Gastroesophageal sphincter (tissue), 4 donors: ENCODE results near the gene SLBP. TPM values are rescaled to one million over a fixed set of nuclear protein-coding genes. Genes with fewer than 3 reads are reported as not detected.

Experiments
- ATAC-seq: fragments of 150-250 bp; one replicate; pipeline ENCODE4 v1.9.1; 2016; ENCODE audit warnings: mild to moderate bottlenecking, moderate library complexity
- H3K27ac ChIP-seq, 4 donors: fragments of 200-600 bp; sonication (generic) in 3 of 4; 1 replicate in 3 of 4; 2 replicates in 1 of 4; pipeline ENCODE4 v1.5.1; 2016 to 2019
- H3K27me3 ChIP-seq: fragments of 200-600 bp; sonication (generic); one replicate; pipeline ENCODE4 v1.5.1; 2019
- H3K36me3 ChIP-seq, 2 donors: fragments of 200-600 bp; sonication (generic); one replicate each; pipeline ENCODE4 v1.5.1; 2019; ENCODE audit warnings: control low read depth in 1 of 2
- H3K4me1 ChIP-seq, 3 donors: fragments of 200-600 bp; sonication (generic); 1 replicate in 2 of 3; 2 replicates in 1 of 3; pipeline ENCODE4 v1.5.1; 2016 to 2019; ENCODE audit warnings: control low read depth in 2 of 3
- H3K4me3 ChIP-seq, 2 donors: fragments of 200-600 bp; sonication (generic); one replicate each; pipeline ENCODE4 v1.5.1; 2019; ENCODE audit warnings: mild to moderate bottlenecking in 1 of 2, moderate library complexity in 1 of 2
- H3K9me3 ChIP-seq, 3 donors: fragments of 200-600 bp; sonication (generic); one replicate each; pipeline ENCODE4 v1.5.1; 2017 to 2019; ENCODE audit warnings: control low read depth in 2 of 3
- EP300 ChIP-seq: sonication (generic); formaldehyde crosslinking; IDR thresholded peaks from one replicate; pipeline ENCODE4 v1.6.1; 2017; ENCODE audit warnings: antibody characterized with exemption, mild to moderate bottlenecking
- POLR2A ChIP-seq, 2 donors: fragments of 450-650 bp; IDR thresholded peaks; one replicate each; pipeline ENCODE4 v1.6.1; 2017; ENCODE audit warnings: antibody characterized with exemption in 2 of 2, mild to moderate bottlenecking in 2 of 2, moderate library complexity in 1 of 2
- POLR2AphosphoS5 ChIP-seq: sonication (generic); formaldehyde crosslinking; IDR thresholded peaks from one replicate; pipeline ENCODE4 v1.6.1; 2017; ENCODE audit warnings: antibody characterized with exemption
- WGBS, 2 donors: methylation state at CpG; one replicate each; pipeline ENCODE4 v1.1.5; 2018; ENCODE audit warnings: low coverage in 1 of 2; 5-methylcytosine and 5-hydroxymethylcytosine counted together
- total RNA-seq, 4 donors: library from RNA; depleted of rRNA; stranded (reverse); fragments of >200 nt; gene quantifications; one replicate each; pipeline ENCODE4 v1.1.0, GENCODE V29; 2016
- TF ChIP-seq, protein P1 (sequence below), 4 experiments: fragments of 200-600 bp in 2 of 4; fragments of 450-650 bp in 2 of 4; sonication (generic) in 1 of 4; IDR thresholded peaks; one replicate each; pipeline ENCODE4 v1.5.1; 2017 to 2019; ENCODE audit warnings: antibody characterized with exemption in 4 of 4, mild to moderate bottlenecking in 2 of 4, moderate library complexity in 2 of 4

Gene SLBP
- total RNA-seq, 4 donors from 2014 or later: 34.1 to 54.0 (median 38.6) TPM

DNA sequence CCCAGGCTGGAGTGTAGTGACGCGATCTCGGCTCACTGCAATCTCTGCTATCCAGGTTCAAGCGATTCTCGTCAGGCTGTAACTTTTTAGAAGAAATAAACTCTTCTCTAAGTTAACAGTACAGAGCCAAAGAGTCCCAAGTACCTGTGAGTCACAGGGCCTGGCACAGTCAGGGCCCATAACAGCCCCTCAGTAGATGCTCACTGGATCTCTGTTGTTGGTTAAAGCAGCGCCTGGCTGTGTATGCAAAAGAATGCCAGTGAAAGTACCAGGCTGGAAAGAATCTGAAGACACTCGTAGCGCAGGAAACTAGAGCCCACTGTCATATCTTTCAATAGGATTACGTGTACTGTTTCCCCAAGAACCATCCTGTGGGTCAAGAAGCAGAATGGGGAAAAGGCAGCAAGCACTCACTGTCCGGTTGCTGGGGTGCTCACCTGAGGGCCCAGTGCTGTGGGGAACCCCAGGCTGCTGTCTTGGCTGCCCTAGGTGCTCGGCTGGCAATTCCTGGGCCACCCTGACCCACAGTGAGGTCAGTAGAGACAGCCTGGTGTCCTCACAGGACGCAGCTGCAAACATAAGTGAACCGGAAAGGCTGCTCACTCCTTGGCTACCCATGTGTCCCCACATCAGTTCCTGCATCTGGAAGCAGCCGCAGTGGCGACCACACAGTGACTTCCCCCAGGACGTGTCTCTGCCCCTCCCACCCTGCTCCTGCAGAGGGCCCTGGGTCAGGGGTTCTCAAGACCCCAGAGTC is 3.1 kb upstream of the SLBP start:
- 63 to 72% methylated on average over 6 to 7 of the region's 16 CpGs for WGBS, 2 donors
- H3K27me3 ChIP-seq: no peaks in the 10 kb centered on the region
- H3K36me3 ChIP-seq: peaks cover 0 to 32% of the 10 kb centered on the region in 2 donors
- TF ChIP-seq POLR2A (IDR thresholded peaks at IDR 0.05) (no peak), POLR2AphosphoS5 (no peak), EP300 (no peak)
- TF ChIP-seq, protein P1, sequence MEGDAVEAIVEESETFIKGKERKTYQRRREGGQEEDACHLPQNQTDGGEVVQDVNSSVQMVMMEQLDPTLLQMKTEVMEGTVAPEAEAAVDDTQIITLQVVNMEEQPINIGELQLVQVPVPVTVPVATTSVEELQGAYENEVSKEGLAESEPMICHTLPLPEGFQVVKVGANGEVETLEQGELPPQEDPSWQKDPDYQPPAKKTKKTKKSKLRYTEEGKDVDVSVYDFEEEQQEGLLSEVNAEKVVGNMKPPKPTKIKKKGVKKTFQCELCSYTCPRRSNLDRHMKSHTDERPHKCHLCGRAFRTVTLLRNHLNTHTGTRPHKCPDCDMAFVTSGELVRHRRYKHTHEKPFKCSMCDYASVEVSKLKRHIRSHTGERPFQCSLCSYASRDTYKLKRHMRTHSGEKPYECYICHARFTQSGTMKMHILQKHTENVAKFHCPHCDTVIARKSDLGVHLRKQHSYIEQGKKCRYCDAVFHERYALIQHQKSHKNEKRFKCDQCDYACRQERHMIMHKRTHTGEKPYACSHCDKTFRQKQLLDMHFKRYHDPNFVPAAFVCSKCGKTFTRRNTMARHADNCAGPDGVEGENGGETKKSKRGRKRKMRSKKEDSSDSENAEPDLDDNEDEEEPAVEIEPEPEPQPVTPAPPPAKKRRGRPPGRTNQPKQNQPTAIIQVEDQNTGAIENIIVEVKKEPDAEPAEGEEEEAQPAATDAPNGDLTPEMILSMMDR (IDR thresholded peaks at IDR 0.05): no peak
- H3K9me3 ChIP-seq: no peaks in the 10 kb centered on the region
- peak overlapping the region in 3 of 4 donors; percentile 9 to 100 (median 23) for H3K27ac ChIP-seq
- no peak overlapping the region for H3K4me3 ChIP-seq
- peaks cover 0 to 87% (median 33%) of the 10 kb centered on the region in 3 donors for H3K4me1 ChIP-seq
- no peak for ATAC-seq

DNA sequence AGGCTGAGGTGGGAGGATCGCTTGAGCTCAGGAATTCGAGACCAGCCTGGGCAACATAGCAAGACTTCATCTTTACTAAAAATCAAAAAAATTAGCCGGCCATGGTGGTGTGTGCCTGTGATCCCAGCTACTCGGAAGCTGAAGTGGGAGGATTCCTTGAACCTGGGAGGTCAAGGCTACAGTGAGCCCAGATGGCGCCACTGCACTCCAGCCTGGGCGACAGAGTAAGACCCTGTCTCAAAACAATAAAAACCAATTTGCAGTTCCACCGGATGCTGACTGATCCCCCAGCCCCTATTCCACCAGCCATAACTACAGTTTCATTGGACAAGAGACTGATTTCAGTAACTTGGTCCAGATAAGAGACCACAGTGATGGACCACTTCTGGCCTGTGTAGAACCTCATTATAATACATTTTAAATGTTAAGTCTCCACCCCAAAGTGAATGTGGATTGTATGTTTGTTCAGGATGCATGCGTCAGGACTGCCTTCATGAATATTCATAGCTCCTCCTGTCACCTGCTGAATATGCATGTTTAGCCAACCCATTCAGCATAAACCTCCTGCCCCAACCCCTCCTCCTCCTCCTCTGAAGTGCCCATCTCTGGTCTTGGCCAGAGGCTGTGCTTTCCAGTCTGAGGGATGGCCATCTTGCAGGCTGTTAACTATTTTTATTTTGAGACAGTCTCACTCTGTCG is 2.3 kb upstream of the SLBP start:
- Histone ChIP-seq H3K27ac (peak overlapping the region in 3 of 4 donors; percentile 9 to 100 (median 100)), H3K36me3 (peaks cover 0 to 39% of the 10 kb centered on the region in 2 donors), H3K27me3 (no peaks in the 10 kb centered on the region), H3K4me1 (peaks cover 0 to 86% (median 30%) of the 10 kb centered on the region in 3 donors), H3K4me3 (no peak overlapping the region), H3K9me3 (no peaks in the 10 kb centered on the region)
- no peak for ATAC-seq
- 64 to 77% methylated on average over 3 to 7 of the region's 9 CpGs for WGBS, 2 donors
- no peak for TF ChIP-seq POLR2A (IDR thresholded peaks at IDR 0.05)
- no peak for TF ChIP-seq POLR2AphosphoS5

DNA sequence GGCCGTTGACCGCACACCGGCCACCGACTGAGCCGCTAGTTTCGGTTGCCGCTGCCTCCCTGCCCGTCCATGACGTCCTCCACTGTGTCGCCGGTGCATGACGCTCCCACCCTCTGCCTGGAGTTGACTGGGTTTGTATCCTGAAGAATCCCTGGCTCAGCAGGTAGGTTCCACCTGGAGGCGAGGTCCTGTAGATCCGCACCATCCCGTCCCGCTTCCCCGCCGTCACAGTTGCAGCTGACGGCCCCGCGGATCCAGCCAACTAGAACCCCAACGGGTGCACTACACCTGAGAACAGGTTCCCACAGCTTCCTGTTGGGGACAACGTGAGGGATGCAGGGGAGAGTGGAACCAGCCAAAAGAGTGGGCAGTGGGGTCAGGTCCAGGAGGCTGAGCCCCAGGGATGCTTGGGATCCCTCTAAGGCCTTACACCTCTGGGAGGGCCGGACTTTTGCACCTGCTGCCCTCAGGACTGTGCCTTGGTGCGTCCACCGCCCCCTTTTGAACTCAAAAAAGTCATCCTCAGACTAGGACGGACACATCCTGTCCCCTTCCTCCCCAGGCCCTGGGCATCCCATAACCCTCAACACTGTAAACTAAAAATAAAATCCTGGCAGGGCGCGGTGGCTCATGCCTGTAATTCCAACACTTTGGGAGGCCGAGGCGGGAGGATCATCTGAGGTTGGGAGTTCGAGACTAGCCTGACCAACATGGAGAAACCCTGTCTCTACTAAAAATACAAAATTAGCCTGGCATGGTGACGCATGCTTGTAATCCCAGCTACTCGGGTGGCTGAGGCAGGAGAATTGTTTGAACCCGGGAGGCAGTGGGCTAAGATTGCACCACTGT is 1.1 kb upstream of the SLBP start:
- peak overlapping the region; percentile 45 to 96 for H3K4me3 ChIP-seq
- H3K27ac ChIP-seq: peak overlapping the region; percentile 90 to 100 (median 98)
- no peak for TF ChIP-seq POLR2AphosphoS5
- TF ChIP-seq, protein P1 (IDR thresholded peaks at IDR 0.05): no peak
- TF ChIP-seq POLR2A (IDR thresholded peaks at IDR 0.05): no peak
- no peak for TF ChIP-seq EP300
- no peaks in the 10 kb centered on the region for H3K9me3 ChIP-seq
- peaks cover 0 to 34% of the 10 kb centered on the region in 2 donors for H3K36me3 ChIP-seq
- WGBS, 2 donors: 21 to 52% methylated on average over 14 to 20 of the region's 35 CpGs
- H3K4me1 ChIP-seq: peaks cover 0 to 82% (median 23%) of the 10 kb centered on the region in 3 donors
- peak; percentile 4 for ATAC-seq
- H3K27me3 ChIP-seq: no peaks in the 10 kb centered on the region

DNA sequence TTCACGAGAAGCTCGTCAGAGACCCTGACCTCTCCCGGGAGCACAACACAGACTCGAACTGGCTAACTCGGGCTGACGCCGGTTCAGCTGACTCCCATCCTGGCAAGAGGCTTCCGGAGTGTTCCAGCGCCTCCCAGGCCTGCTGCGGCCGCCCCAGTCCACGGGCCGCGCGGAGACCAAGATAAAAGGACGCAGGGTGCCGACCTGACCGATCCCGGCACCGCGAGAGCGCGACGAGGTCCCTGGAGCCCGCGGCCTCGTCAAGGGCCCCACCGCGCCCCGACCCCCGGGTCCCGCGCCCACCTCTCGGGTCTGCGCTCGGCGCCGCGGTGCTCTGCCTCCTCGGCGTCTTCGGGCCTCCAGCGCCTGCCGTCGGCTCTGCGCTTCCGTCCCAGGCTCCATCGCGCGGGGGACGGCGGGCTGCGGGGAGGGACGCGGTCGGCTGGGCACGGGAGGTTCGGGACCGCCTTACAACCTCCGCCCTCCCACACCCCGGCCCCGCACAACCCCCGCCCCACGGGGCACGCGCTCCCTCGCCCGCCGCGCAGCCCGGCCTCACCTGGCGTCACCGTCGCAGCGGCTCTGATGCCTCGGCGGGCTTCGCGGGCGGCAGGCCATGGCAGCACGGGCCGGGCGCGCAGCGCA is 426 bp downstream of the SLBP start:
- Histone ChIP-seq H3K9me3 (no peaks in the 10 kb centered on the region), H3K4me3 (peak overlapping the region; percentile 45 to 96), H3K27ac (peak overlapping the region; percentile 90 to 100 (median 98)), H3K4me1 (peaks cover 0 to 68% (median 23%) of the 10 kb centered on the region in 3 donors), H3K36me3 (peaks cover 0 to 20% of the 10 kb centered on the region in 2 donors), H3K27me3 (no peaks in the 10 kb centered on the region)
- TF ChIP-seq POLR2AphosphoS5: no peak
- TF ChIP-seq, protein P1 (IDR thresholded peaks at IDR 0.05): no peak
- peak; percentile 40 for ATAC-seq
- WGBS, 2 donors: 0% methylated on average over 3 of the region's 85 CpGs; no CpG with 5 or more reads in 1 of the 2 donors
